Panc1 (cell line): ENCODE data around the gene EFNA2. TPM values are rescaled to one million over a fixed set of nuclear protein-coding genes. Genes with fewer than 3 reads are reported as not detected.

Experiments used
- ATAC-seq: fragments of 200-7000 bp; cut with Tn5 transposase; 2 replicates; pipeline ENCODE4 v1.9.1; 2020; ENCODE audit warnings: mild to moderate bottlenecking, moderate library complexity
- BruUV-seq: library from RNA; stranded (reverse); fragments of 400-500 nt; replicated peaks from 2 replicates; lab custom pipeline; 2021; lab: Mats Ljungman, UMichigan
- CTCF ChIA-PET: fragments of 300-600 bp; sonication (Branson Sonifier 250); formaldehyde crosslinking; loops from one replicate; lab custom pipeline; 2022; ENCODE audit warnings: antibody characterized with exemption; lab: Charles Lee
- POLR2A ChIA-PET: fragments of 300-600 bp; sonication (Branson Sonifier 250); formaldehyde crosslinking; loops from one replicate; lab custom pipeline; 2022; ENCODE audit warnings: antibody characterized with exemption; lab: Charles Lee
- DNase-seq: peaks from one replicate; pipeline ENCODE4 v3.0.0-alpha.2; 2010; ENCODE audit warnings: low read depth, low spot score
- H3K27ac ChIP-seq: 2 replicates; pipeline ENCODE4 v1.5.1; 2011; ENCODE audit warnings: mild to moderate bottlenecking, low read length, inconsistent platforms
- H3K27me3 ChIP-seq: fragments of 200-500 bp; sonication (Bioruptor generic); 2 replicates; pipeline ENCODE4 v1.6.0; 2014; ENCODE audit warnings: low read length, inconsistent platforms; ENCODE audit not compliant: control insufficient read depth, insufficient read depth
- H3K36me3 ChIP-seq: fragments of 200-500 bp; sonication (Bioruptor generic); 2 replicates; pipeline ENCODE4 v1.5.1; 2014; ENCODE audit warnings: inconsistent platforms, mild to moderate bottlenecking, low read length, moderate library complexity; ENCODE audit not compliant: control insufficient read depth, insufficient read depth
- H3K4me1 ChIP-seq: 2 replicates; pipeline ENCODE4 v1.5.1; 2011; ENCODE audit warnings: inconsistent platforms, mild to moderate bottlenecking, low read length, moderate library complexity; ENCODE audit not compliant: control insufficient read depth, insufficient read depth
- H3K4me3 ChIP-seq, 2 experiments: 2 replicates each; pipeline ENCODE4 v1.5.1; 2011 to 2012; ENCODE audit warnings: low read depth in 2 of 2, low read length in 2 of 2, mild to moderate bottlenecking in 2 of 2, inconsistent platforms in 1 of 2, moderate library complexity in 1 of 2
- H3K9me3 ChIP-seq: fragments of 200-500 bp; sonication (Bioruptor generic); 2 replicates; pipeline ENCODE4 v1.5.1; 2014; ENCODE audit warnings: low read depth, mild to moderate bottlenecking, inconsistent platforms, low read length, moderate library complexity; ENCODE audit not compliant: control insufficient read depth, insufficient read depth
- POLR2AphosphoS5 ChIP-seq: IDR thresholded peaks from 2 replicates; pipeline ENCODE4 v1.6.1; 2012; ENCODE audit warnings: mild to moderate bottlenecking, low read depth, low read length, moderate library complexity
- SIN3A ChIP-seq: IDR thresholded peaks from 2 replicates; pipeline ENCODE4 v1.6.1; 2012; ENCODE audit warnings: low read depth, mild to moderate bottlenecking, low read length, moderate library complexity, borderline replicate concordance; ENCODE audit not compliant: insufficient read depth
- TCF7L2 ChIP-seq: IDR thresholded peaks from 2 replicates; pipeline ENCODE4 v1.6.1; 2011; ENCODE audit warnings: mild to moderate bottlenecking, low read depth, low read length, inconsistent platforms
- in situ Hi-C: cut with HindIII; loops from 2 replicates; pipeline ENCODE4 v1.10.0; 2016; ENCODE audit warnings: low sequenced_read_pairs, low pct_unique_long_range_greater_than_20kb
- intact Hi-C: fragments of 100-400 bp; cut with micrococcal nuclease; formaldehyde crosslinking; loops from one replicate; pipeline ENCODE4 v1.10.0; 2022; ENCODE audit not compliant: unreplicated experiment
- total RNA-seq: library from RNA; stranded (reverse); gene quantifications from one replicate; pipeline ENCODE4 v1.2.1, GENCODE V29; 2021; ENCODE audit not compliant: unreplicated experiment
- TF ChIP-seq, protein P1 (sequence below), 2 experiments: IDR thresholded peaks; 2 replicates each; pipeline ENCODE4 v1.6.1; 2011 to 2012; ENCODE audit warnings: low read depth in 2 of 2, control low read depth in 1 of 2, low read length in 1 of 2, mild to moderate bottlenecking in 1 of 2, moderate library complexity in 1 of 2; ENCODE audit not compliant: insufficient read depth in 1 of 2
- TF ChIP-seq, protein P2 (sequence below): fragments of 450-650 bp; IDR thresholded peaks from 2 replicates; pipeline ENCODE4 v1.5.1; 2017; ENCODE audit warnings: mild to moderate bottlenecking

The EFNA2 gene
- total RNA-seq, 1 experiment from 2014 or later: 7.8 TPM

DNA sequence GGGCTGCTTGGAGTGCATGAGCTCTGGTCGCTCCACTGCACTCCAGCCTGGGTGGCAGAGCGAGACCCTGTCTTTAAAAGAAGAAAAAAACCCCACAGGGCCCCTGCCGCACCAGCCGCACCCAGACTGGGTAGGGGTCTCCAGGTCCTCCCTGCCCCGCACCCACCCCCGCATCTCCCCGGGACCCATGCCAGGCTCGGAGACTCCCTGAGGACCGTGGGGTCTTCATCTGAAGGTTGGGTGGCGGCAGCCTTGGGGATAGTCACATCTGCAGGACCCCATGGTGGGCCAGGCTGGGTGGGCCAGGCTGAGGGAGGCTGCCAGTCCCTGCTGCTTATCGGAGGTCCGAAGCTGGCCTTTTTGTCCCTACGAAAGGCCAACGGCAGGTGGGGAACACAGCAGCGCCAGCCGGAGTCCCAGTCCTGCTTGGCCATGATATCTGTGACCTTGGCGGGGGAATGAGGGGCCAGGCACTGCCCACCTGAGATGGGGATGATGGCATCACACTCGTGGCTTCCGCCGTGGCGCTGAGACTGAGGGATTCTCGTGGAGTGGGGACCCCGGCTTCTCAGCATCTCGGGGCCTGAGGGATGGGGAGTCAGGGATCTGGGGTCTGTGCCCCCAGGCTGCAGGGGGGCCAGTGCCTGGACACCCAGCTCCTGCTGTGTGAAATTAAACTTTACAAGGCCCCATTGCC, 11.1 kb downstream of the EFNA2 start:
- in situ Hi-C loops (no loop called here), intact Hi-C loops (no loop called here)
- no peak for DNase-seq
- TF ChIP-seq, protein P1, sequence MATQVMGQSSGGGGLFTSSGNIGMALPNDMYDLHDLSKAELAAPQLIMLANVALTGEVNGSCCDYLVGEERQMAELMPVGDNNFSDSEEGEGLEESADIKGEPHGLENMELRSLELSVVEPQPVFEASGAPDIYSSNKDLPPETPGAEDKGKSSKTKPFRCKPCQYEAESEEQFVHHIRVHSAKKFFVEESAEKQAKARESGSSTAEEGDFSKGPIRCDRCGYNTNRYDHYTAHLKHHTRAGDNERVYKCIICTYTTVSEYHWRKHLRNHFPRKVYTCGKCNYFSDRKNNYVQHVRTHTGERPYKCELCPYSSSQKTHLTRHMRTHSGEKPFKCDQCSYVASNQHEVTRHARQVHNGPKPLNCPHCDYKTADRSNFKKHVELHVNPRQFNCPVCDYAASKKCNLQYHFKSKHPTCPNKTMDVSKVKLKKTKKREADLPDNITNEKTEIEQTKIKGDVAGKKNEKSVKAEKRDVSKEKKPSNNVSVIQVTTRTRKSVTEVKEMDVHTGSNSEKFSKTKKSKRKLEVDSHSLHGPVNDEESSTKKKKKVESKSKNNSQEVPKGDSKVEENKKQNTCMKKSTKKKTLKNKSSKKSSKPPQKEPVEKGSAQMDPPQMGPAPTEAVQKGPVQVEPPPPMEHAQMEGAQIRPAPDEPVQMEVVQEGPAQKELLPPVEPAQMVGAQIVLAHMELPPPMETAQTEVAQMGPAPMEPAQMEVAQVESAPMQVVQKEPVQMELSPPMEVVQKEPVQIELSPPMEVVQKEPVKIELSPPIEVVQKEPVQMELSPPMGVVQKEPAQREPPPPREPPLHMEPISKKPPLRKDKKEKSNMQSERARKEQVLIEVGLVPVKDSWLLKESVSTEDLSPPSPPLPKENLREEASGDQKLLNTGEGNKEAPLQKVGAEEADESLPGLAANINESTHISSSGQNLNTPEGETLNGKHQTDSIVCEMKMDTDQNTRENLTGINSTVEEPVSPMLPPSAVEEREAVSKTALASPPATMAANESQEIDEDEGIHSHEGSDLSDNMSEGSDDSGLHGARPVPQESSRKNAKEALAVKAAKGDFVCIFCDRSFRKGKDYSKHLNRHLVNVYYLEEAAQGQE (IDR thresholded peaks at IDR 0.05; ENCODE audit: insufficient read depth in 1 of 2, low read depth in 2 of 2, low read length in 1 of 2): no peak
- TF ChIP-seq POLR2AphosphoS5 (no peak), SIN3A (no peak), TCF7L2 (no peak)
- TF ChIP-seq, protein P2, sequence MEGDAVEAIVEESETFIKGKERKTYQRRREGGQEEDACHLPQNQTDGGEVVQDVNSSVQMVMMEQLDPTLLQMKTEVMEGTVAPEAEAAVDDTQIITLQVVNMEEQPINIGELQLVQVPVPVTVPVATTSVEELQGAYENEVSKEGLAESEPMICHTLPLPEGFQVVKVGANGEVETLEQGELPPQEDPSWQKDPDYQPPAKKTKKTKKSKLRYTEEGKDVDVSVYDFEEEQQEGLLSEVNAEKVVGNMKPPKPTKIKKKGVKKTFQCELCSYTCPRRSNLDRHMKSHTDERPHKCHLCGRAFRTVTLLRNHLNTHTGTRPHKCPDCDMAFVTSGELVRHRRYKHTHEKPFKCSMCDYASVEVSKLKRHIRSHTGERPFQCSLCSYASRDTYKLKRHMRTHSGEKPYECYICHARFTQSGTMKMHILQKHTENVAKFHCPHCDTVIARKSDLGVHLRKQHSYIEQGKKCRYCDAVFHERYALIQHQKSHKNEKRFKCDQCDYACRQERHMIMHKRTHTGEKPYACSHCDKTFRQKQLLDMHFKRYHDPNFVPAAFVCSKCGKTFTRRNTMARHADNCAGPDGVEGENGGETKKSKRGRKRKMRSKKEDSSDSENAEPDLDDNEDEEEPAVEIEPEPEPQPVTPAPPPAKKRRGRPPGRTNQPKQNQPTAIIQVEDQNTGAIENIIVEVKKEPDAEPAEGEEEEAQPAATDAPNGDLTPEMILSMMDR: no peak
- Histone ChIP-seq H3K27me3 (no peaks in the 10 kb centered on the region), H3K27ac (no peak overlapping the region), H3K36me3 (no peaks in the 10 kb centered on the region), H3K4me1 (peaks cover 3% of the 10 kb centered on the region), H3K9me3 (no peaks in the 10 kb centered on the region), H3K4me3 (no peak overlapping the region)
- BruUV-seq: no TSS peak
- POLR2A ChIA-PET: no interaction called here
- CTCF ChIA-PET: no interaction called here
- no peak for ATAC-seq

DNA sequence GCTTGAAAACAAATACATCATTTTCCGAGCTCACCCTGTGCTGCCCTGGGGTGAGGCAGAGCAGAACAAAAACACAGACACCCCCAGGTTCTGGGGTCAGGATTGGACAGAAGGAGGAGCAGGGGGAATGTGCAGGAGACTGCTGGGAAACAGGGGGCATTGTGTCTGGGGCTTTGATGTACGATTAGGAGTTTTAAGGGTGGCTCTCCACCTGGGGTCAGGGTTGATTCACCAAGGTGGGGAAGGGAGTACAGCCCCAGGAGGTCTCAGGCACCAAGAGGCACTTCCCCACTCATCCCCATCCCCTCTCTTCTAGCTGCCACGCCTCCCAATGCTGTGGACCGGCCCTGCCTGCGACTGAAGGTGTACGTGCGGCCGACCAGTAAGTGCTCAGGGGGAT, 12.6 kb downstream of the EFNA2 start:
- ATAC-seq: no peak
- H3K4me1 ChIP-seq: no peaks in the 10 kb centered on the region
- intact Hi-C loops: no loop called here

More for the DNA sequence above, 12.6 kb downstream of the EFNA2 start:
- no peak overlapping the region for H3K4me3 ChIP-seq
- H3K27ac ChIP-seq: no peak overlapping the region
- H3K9me3 ChIP-seq: no peaks in the 10 kb centered on the region
- no peaks in the 10 kb centered on the region for H3K36me3 ChIP-seq
- CTCF ChIA-PET: no interaction called here
- no TSS peak for BruUV-seq
- in situ Hi-C loops: no loop called here
- no peaks in the 10 kb centered on the region for H3K27me3 ChIP-seq
- POLR2A ChIA-PET: no interaction called here
- DNase-seq: no peak
- TF ChIP-seq POLR2AphosphoS5: no peak
- TF ChIP-seq TCF7L2: no peak
- no peak for TF ChIP-seq SIN3A
- TF ChIP-seq, protein P1 (IDR thresholded peaks at IDR 0.05; ENCODE audit: insufficient read depth in 1 of 2, low read depth in 2 of 2, low read length in 1 of 2): no peak
- TF ChIP-seq, protein P2: no peak
